HG02981 (cell line): Measurements from ENCODE around the gene ATP13A4.
A peak's percentile ranks its signal among the peaks of the same experiment; 100 is the strongest.

Experiments used
- ATAC-seq: cut with Tn5 transposase; IDR thresholded peaks from one replicate; pipeline ENCODE4 v1.9.1; 2021; ENCODE audit warnings: mild to moderate bottlenecking, moderate library complexity; ENCODE audit not compliant: unreplicated experiment

The ATP13A4 gene

GRCh38 chr3:193554811-193555210 is at the start of gene ATP13A4:
Gene ATP13A4 (minus strand): TSS chr3:193554895. CDS start chr3:193554799, 96 bp downstream.
- ATAC-seq, result no peak

- no peak for ATAC-seq
Observed at GRCh38 chr3:193599393-193599792, 44.7 kb upstream of the ATP13A4 start.

- no peak for ATAC-seq
Observed at GRCh38 chr3:193598202-193598601, 43.5 kb upstream of the ATP13A4 start.

- no peak for ATAC-seq
Observed at GRCh38 chr3:193595939-193596487, 41.3 kb upstream of the ATP13A4 start.

- no peak for ATAC-seq
Observed at GRCh38 chr3:193594946-193595689, 40.4 kb upstream of the ATP13A4 start.

GRCh38 chr3:193593668-193594030 is 39.0 kb upstream of the ATP13A4 start:
- ATAC-seq, result peak; percentile 29

GRCh38 chr3:193592841-193593667 is 38.4 kb upstream of the ATP13A4 start, which contains the start of gene OPA1:
Gene OPA1 (plus strand): TSS chr3:193593208. CDS start chr3:193593378, 170 bp downstream.
- ATAC-seq, result peak; percentile 95

GRCh38 chr3:193590088-193590856 is 35.6 kb upstream of the ATP13A4 start:
- no peak for ATAC-seq

- no peak for ATAC-seq
Observed at GRCh38 chr3:193589616-193590015, 34.9 kb upstream of the ATP13A4 start.

GRCh38 chr3:193589129-193589528 is 34.4 kb upstream of the ATP13A4 start:
- ATAC-seq, result no peak

GRCh38 chr3:193586526-193586925 is 31.8 kb upstream of the ATP13A4 start:
- ATAC-seq, result no peak

GRCh38 chr3:193585530-193585929 is 30.8 kb upstream of the ATP13A4 start:
- ATAC-seq, result no peak

- peak; percentile 74 for ATAC-seq
Observed at GRCh38 chr3:193574488-193575070, 19.9 kb upstream of the ATP13A4 start.

- ATAC-seq, result no peak
Observed at GRCh38 chr3:193573403-193574191, 18.9 kb upstream of the ATP13A4 start.

- ATAC-seq, result peak; percentile 81
Observed at GRCh38 chr3:193572426-193572908, 17.8 kb upstream of the ATP13A4 start.

GRCh38 chr3:193569119-193569518 is 14.4 kb upstream of the ATP13A4 start:
- ATAC-seq, result no peak

GRCh38 chr3:193564012-193564411 is 9.3 kb upstream of the ATP13A4 start:
- no peak for ATAC-seq

GRCh38 chr3:193563426-193563825 is 8.7 kb upstream of the ATP13A4 start:
- no peak for ATAC-seq

GRCh38 chr3:193560870-193561269 is 6.2 kb upstream of the ATP13A4 start:
- no peak for ATAC-seq

- no peak for ATAC-seq
Observed at GRCh38 chr3:193560091-193560490, 5.4 kb upstream of the ATP13A4 start.
